NCI-H2081 treated with DMSO at 0.1 percent for 48 hours (cell line): Measurements from ENCODE around the gene PSTPIP1.

Experiments used
- DNase-seq: peaks from one replicate; lab custom pipeline; 2025; lab: John Stamatoyannopoulos, UW

PSTPIP1 gene

DNA sequence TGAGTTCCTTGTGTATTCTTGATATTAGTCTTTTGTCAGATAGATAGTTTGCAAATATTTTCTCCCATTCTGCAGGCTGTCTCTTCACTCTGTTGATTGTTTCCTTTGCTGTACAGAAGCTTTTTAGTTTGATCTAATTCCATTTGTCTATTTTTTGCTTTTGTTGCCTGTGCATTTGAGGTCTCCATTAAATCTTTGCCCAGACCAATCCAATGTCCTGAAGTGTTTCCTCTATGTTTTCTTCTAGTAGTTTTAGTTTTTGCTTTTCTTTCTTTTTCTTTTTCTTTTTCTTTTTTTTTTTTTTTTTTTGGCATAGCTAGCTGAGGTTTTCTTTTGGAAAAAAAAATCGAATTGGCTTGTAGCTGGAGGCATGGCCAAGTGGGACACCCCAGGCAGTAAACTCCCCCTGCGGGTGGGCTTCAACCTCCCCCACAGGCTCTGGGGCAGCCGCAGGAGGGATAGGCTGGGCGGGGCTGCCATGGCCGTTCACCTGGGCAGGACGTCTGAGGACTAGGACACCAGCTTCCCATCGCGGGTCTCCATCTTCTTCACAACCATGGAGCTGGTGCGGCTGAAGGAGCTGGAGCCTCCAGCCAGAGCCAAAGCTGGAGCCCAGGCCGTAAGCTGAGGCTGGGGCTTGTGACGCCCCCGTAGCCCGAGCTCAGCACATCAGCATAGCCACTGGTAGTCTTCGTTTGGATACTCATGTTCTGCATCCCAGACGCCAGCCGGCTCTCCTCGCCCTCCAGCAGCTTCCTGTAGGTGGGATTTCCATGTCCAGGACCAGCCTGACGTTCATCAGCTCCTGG, 16.2 kb upstream of the PSTPIP1 start:
- DNase-seq: no peak

DNA sequence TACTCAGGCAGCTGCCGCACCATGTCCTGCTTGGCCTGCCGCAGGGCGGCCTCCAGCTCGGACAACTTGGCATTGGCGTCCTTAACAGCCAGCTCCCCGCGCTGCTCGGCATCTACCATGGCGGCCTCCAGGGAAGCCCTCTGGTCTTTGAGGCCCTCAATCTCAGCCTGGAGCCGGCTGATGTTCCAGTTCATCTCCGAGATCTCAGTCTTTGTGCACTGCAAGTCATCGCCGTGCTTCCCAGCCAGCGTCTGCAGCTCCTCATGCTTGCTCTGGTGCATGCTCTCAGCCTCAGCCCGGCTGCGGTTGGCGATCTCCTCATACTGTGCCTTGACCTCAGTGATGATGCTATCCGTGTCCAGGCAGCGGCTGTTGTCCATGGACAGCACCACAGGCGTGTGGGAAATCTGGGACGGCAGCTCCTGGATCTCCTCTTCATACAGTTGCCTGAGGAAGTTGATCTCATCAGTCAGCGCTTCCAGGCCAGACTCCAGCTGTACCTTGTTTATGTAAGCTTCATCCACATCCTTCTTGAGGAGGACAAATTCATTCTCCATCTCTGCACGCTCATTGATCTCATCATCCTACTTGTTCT, 15.5 kb upstream of the PSTPIP1 start:
- DNase-seq: no peak

GRCh38 chr15:76979996-76980520, 14.9 kb upstream of the PSTPIP1 start:
- DNase-seq: no peak

- no peak for DNase-seq
Measured at GRCh38 chr15:76982356-76982755, 12.6 kb upstream of the PSTPIP1 start.

DNA sequence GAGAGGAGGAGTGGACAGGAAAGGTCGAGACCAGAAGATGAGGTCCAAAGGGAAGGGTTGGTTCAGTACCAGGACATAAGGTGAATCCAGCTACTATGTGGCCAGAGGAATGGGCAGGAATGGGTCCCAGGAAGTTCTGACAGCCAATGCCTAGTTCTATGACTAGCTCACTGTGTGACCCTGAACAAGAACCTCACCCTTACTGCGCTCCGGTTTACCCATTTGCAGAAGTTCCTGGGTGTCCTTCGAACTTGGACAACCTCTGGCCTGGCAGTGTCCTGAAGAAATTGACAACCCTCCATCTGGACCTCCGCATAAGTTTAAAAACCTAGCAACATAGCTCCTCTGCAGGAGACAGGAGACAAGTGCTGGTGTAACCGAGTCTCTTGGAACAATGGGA, 12.2 kb upstream of the PSTPIP1 start:
- DNase-seq: no peak

DNA sequence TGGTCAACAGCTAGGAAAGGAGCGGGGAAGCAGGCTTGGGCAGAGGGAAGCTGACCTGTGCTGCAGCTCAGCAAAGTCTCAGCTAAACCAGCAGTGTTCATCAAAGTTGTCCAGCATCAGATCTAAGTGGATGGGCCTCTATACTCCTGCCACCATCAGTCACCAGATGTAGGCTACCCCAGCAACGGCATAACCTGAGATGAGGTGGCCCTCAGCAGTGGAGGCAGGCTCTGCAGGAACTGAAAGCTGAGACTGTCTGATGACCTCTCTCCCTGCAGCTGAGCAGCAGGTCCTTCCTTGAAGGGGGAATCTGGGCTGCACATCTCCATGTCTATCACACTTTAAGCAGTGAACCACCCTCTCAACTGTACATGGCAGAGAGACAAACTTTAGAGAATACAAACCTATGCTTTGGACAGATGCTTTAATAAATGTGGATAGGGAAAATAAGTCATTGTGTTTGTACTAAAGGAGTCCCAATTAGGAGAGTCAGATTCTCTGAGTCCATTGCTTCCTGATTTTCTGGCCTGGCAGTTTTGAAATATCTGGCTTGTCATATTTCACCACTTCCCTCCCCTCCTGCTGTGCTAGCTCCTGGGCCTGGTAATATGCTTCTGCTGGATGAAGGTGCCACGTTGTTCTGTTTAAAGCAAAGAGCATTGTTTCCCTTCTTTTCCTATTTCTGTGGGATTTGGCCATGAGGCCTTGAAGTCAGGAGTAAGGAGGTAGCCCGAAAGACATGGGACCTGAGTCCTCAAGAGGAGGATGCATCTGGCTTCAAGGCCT, 11.1 kb upstream of the PSTPIP1 start:
- no peak for DNase-seq

GRCh38 chr15:76986743-76987142, 8.2 kb upstream of the PSTPIP1 start:
- no peak for DNase-seq

- DNase-seq: no peak
Measured at GRCh38 chr15:76987276-76987675, 7.7 kb upstream of the PSTPIP1 start.

DNA sequence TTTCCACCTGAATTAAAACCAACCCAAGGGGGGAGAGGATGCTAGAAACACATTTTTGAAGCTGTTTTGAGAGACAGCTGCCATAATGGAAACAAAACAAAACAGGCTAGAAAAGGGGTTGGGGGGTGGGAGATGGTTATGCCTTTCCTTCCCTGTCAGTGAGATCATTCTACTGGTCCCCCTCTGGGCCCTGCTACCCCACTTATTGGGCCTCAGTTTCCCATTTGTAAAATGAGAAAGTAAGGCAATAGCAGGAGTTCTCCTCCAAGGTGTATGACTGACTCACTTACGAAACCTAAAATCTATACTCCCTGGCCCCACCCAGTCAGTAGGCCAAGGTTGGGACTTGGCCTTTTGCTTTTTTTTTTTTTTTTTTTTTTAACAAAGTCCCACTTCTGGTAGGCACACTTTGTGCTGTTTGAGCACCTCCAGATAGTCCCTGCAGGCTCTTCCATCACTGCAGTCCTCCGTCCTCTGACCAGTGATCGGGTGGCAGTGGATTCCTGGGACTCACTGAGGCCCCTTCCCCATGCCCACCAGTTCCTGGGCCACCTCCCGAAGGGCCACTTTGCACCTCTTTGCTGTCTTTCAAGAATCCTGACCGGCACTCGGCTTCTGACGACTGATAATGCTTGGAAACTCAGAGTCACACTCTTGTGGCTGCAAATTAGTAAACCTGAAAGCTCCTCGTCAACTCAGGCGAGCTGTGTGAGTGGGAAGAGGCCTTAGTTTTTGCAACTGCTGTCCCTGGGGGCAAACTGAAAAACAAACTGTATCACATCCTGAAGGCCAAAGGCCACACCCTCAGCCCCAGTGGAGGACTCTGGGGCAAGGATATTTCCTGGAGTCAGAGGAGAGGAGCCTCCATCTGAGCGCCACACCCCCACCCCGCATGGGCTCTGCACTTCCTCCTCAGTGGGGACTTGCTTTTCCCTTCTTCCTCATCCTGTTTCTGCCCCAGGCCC, 6.7 kb upstream of the PSTPIP1 start:
- no peak for DNase-seq

- no peak for DNase-seq
Measured at GRCh38 chr15:76988867-76989780, 5.8 kb upstream of the PSTPIP1 start.

GRCh38 chr15:76991048-76991447, 3.9 kb upstream of the PSTPIP1 start:
- DNase-seq: no peak

DNA sequence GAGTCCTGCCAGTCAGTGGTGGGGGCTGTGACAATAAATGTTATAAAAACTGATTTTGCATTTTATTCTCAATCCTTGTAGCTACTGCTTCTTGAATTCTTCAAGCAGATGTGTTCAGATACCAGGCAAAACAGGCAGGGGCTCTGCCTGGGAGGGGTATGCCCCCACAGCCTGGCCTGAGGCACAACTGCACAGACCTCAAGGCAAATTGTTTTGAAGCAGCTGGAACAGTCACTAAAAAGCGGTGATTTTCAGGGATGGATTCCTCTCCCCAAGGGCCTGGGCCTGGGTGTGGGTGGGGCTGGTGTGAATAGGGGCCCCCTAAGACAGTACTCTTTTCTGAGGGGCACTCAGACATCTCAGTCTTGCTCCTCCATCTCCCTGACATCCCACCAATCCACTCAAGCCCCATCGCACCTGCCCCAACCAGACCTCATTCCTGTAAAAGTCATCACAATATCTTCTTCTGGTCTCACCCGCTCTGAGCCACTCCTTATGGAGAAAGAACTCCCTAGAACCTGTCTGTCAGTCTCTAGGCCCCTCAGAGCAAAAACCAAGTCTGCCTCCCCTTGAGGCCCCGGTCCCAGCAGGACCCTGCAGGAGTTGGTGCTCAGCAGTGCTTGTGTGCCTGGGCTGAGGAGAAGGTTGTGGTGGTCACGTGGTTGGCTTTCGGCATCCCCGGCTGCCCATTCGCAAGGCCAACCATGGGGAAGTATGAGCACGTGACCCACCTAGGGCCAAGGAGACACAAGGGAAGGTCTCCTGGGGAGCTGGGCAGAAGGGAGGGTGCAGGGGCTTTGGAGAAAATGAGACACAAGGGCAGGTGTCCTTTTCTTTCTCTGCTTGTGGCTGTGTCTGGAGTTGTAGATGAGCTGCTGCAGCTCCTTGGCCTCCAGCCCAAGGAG, 2.9 kb upstream of the PSTPIP1 start:
- DNase-seq: no peak

- no peak for DNase-seq
Measured at GRCh38 chr15:76993114-76993725, 1.7 kb upstream of the PSTPIP1 start.

- DNase-seq: no peak
Measured at GRCh38 chr15:76994001-76994400, 925 bp upstream of the PSTPIP1 start.

- no peak for DNase-seq
Measured at GRCh38 chr15:76994496-76994895, 430 bp upstream of the PSTPIP1 start.

DNA sequence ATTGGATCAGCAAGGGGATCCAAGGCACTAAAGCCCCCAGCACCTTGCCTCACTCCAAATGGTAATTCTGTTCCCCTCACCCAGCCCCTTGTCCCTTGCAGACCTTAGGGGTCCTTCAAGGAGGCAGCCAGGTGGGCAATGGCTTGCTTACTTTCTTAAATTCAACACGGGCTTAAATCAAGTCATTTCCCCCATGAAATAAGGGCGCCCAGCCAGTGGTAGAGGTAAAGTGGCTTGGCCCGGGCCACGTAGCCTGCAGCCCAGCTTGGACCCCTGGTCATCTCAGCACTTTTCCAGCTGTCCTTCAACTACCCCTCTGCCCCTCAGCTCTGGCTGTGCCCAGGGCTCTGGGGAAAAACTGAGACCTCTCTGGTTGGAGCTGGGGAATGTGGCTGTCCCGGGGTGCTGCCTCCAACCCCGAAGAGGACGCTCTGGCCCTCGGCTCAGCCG, 1.2 kb downstream of the PSTPIP1 start:
- DNase-seq: no peak

DNA sequence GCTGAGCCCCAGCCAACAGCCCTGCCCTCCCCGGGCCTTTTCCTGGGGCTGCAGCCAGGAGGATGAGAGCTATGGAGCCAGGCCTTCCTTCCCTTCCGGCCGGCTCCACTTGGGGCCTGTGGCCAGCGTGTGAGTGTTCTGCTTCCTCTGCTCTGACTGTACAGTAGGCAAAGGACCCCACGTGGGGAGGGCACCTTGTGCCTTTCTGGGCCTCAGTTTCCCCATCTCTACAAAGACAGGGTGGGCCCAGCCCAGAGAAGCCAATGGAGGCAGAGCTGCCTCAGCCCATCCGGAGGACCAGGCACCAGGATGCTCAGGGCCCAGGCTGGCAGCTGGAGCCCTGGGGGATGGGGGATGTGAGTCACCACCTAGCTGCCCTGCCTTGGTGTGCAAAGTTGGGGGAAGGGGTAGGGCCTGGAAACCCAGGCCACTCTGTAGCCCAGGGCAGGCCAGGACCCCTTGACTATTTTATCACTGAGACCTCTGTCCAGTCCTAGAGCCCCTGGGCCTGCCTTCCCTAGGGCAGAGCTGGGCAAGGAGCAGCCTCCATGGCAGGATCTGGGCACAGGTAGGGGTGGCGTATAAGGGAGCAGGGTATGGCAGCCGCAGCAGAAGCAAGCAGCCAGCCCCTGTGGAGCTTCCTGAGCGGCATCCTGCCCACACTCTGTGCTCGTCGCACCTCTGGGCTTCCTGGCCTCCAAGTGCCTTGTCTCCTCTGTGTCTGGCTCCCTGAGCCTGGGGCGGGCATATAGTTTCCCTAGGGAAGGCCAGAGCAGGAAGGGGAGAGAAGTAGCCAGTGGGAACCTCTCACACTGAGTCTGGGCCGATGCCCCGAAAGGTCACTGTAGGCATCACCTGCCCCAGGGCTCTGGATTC, 1.8 kb downstream of the PSTPIP1 start:
- DNase-seq: no peak
